ENCODE data around the gene CD2.

GRCh38 chr1:116755681-116756080, 1.5 kb downstream of the CD2 start:
- TF ChIP-seq CTCF (conservative IDR thresholded peaks at IDR 0.05; ENCODE audit: low read depth, low read length) (no peak), EZH2 (IDR thresholded peaks at IDR 0.05; ENCODE audit: borderline replicate concordance, low read depth, low read length, poor library complexity, severe bottlenecking) (no peak)

Data from A673 (cell line).